ENCODE results near the gene FUT1. TPM values are rescaled to one million over a fixed set of nuclear protein-coding genes. Genes with fewer than 3 reads are reported as not detected.
A peak's percentile ranks its signal among the peaks of the same experiment; 100 is the strongest.

The FUT1 gene
- total and polyA plus RNA-seq, 2 of the 8 experiments (the other 6 are each of a cell fraction or from before 2014, with no cell fraction given), result 7.4 to 12.9 TPM

GRCh38 chr19:48735031-48735615, 17.3 kb downstream of the FUT1 start:
- Histone ChIP-seq H3K27ac (ENCODE audit: low read depth, low read length) (no peak overlapping the region), H3K23me2 (ENCODE audit: low read depth, low read length) (peaks cover 10% of the 10 kb centered on the region; the same call in 1 of the 2 replicates), H3K4me2 (ENCODE audit: insufficient read depth in 1 of 2, low read depth in 2 of 2, low read length in 2 of 2) (peak overlapping the region; percentile 64 to 84), H2BK12ac (ENCODE audit: low read depth, low read length) (no peak overlapping the region), H3K27me3 (replicated peaks in 1 of 4; ENCODE audit: control insufficient read depth in 3 of 4, extremely low read depth in 1 of 4, insufficient read depth in 3 of 4, low read length in 3 of 4) (peaks cover 3 to 12% (median 9%) of the 10 kb centered on the region in 4 experiments; a peak in 6 of 7 replicates), H2BK20ac (ENCODE audit: low read length) (no peak overlapping the region), H3K14ac (ENCODE audit: insufficient read length) (no peak overlapping the region), H3K4me3 (ENCODE audit: extremely low read depth in 1 of 4, insufficient read depth in 2 of 4, low read depth in 3 of 4, low read length in 4 of 4) (peak overlapping the region; percentile 47 to 72 (median 54)), H3K18ac (ENCODE audit: extremely low read depth, low read length) (0 out of 2 replicates have a peak overlapping the region, but pooled peaks have one; percentile 39), H3K4me1 (replicated peaks in 1 of 4; ENCODE audit: control insufficient read depth in 3 of 4, insufficient read depth in 4 of 4, low read length in 3 of 4) (peaks cover 5 to 9% (median 9%) of the 10 kb centered on the region in 4 experiments), H2BK15ac (ENCODE audit: low read length) (no peak overlapping the region), H2AFZ (ENCODE audit: low read length) (no peak overlapping the region; the same call in 1 of the 2 replicates), H4K91ac (replicated peaks; ENCODE audit: insufficient read length, low read length) (no peak overlapping the region), H4K5ac (ENCODE audit: insufficient read length, low read depth, low read length) (peak overlapping the region; percentile 37), H3K9ac (replicated peaks in 1 of 4; ENCODE audit: extremely low read depth in 1 of 4, low read depth in 3 of 4, low read length in 3 of 4) (0 out of 7 replicates have a peak overlapping the region, but pooled peaks of 1 of the 4 experiments have one; percentile 2), H2AK5ac (ENCODE audit: low read depth, low read length) (no peak overlapping the region), H3K79me2 (ENCODE audit: control insufficient read depth in 1 of 2, insufficient read depth in 2 of 2, low read length in 2 of 2) (no peaks in the 10 kb centered on the region), H2BK120ac (replicated peaks; ENCODE audit: low read depth, low read length) (no peak overlapping the region), H3K4ac (replicated peaks; ENCODE audit: insufficient read length, low read depth, low read length) (no peak overlapping the region), H3K56ac (replicated peaks; ENCODE audit: insufficient read length, low read depth, low read length) (no peak overlapping the region), H3K79me1 (ENCODE audit: low read depth, low read length) (no peaks in the 10 kb centered on the region), H4K8ac (ENCODE audit: extremely low read depth, insufficient read depth, low read length) (no peak overlapping the region), H3K9me3 (ENCODE audit: insufficient read depth in 2 of 2, low read depth in 1 of 2, low read length in 1 of 2) (no peaks in the 10 kb centered on the region), H3K36me3 (ENCODE audit: control insufficient read depth in 2 of 4, insufficient read depth in 4 of 4, low read length in 3 of 4) (no peaks in the 10 kb centered on the region), H2BK5ac (ENCODE audit: low read depth, low read length) (peak overlapping the region; percentile 19; the same call in 1 of the 2 replicates), H3K23ac (ENCODE audit: insufficient read length) (no peak overlapping the region), H4K20me1 (replicated peaks in 1 of 2; ENCODE audit: control insufficient read depth in 1 of 2, insufficient read depth in 2 of 2, low read length in 2 of 2) (no peaks in the 10 kb centered on the region)
- peak in 1 of 2 experiments; percentile 88 for DNase-seq (ENCODE audit: low read depth in 1 of 2, low spot score in 2 of 2)
- CTCF ChIA-PET (ENCODE audit: partially characterized antibody), result interaction anchor here (1.0 to 2.2 kb wide), 4 partner anchors 8 to 90 kb away, joined by 3 to 10 read pairs (median 4); partner anchors contain the start of gene CA11
- POLR2A ChIA-PET (ENCODE audit: partially characterized antibody), result interaction anchor here (0.6 to 4.4 kb wide), 5 partner anchors 9 to 98 kb away, joined by 3 to 16 read pairs (median 4); partner anchors contain the start of gene CA11
- peak; percentile 19 for FAIRE-seq
- 4% methylated on average over 38 of the region's 38 CpGs; no CpG with 5 or more reads in 1 of the 2 experiments for WGBS, 2 experiments (ENCODE audit: extremely low coverage in 1 of 2, insufficient coverage in 1 of 2, insufficient read length in 1 of 2, insufficient replicate concordance in 2 of 2, low coverage in 1 of 2, low lambda C conversion rate in 2 of 2, missing lambda C conversion rate in 1 of 2)
- TF ChIP-seq USF2 (IDR thresholded peaks at IDR 0.05; ENCODE audit: low read length), result no peak
- TF ChIP-seq CBX8 (IDR thresholded peaks at IDR 0.05; ENCODE audit: borderline replicate concordance, low read depth, low read length), result no peak
- no peak for TF ChIP-seq SAP30 (IDR thresholded peaks at IDR 0.05; ENCODE audit: insufficient read depth, insufficient replicate concordance, low read length)
- no peak for TF ChIP-seq CEBPB (IDR thresholded peaks at IDR 0.05; ENCODE audit: low read depth, low read length)
- TF ChIP-seq POU5F1 (IDR thresholded peaks at IDR 0.05; ENCODE audit: low read depth, low read length), result no peak
- TF ChIP-seq EGR1 (IDR thresholded peaks at IDR 0.05; ENCODE audit: borderline replicate concordance, low read depth, low read length), result no peak
- no peak for TF ChIP-seq CTBP2 (IDR thresholded peaks at IDR 0.05; ENCODE audit: borderline replicate concordance, insufficient read depth, insufficient read length, low read length)
- TF ChIP-seq ZNF274 (IDR thresholded peaks at IDR 0.05; ENCODE audit: borderline replicate concordance, extremely low read depth, low read length), result no peak
- TF ChIP-seq RBBP5 (IDR thresholded peaks at IDR 0.05; ENCODE audit: borderline replicate concordance, low read depth, low read length), result 0 out of 2 replicates have a peak, but pooled peaks have one; percentile 47
- peak; percentile 30; the same call in 1 of the 2 replicates for TF ChIP-seq YY1 (IDR thresholded peaks at IDR 0.05; ENCODE audit: low read depth, low read length)
- TF ChIP-seq CBX5 (IDR thresholded peaks at IDR 0.05; ENCODE audit: low read depth, low read length), result no peak

All from H1 (cell line).